MM.1S (cell line): ENCODE results near the gene FBXO42.

Experiments
- DNase-seq: peaks from one replicate; pipeline ENCODE4 v3.0.0-alpha.2; 2015
- H2AFZ ChIP-seq: fragments of 300-600 bp; sonication (generic); 2 replicates; pipeline ENCODE4 v1.6.0; 2016; ENCODE audit warnings: antibody characterized with exemption, low read length
- H3F3A ChIP-seq: fragments of 300-600 bp; sonication (generic); 2 replicates; pipeline ENCODE4 v1.6.1; 2016; ENCODE audit warnings: mild to moderate bottlenecking, antibody characterized with exemption, low read length, moderate library complexity, mixed read lengths; ENCODE audit not compliant: insufficient read depth
- H3K27ac ChIP-seq: fragments of 300-600 bp; sonication (generic); 2 replicates; pipeline ENCODE4 v1.5.1; 2016; ENCODE audit warnings: mild to moderate bottlenecking, low read length
- H3K27me3 ChIP-seq: fragments of 300-600 bp; sonication (generic); replicated peaks from 2 replicates; pipeline ENCODE4 v1.6.0; 2016; ENCODE audit warnings: low read length; ENCODE audit not compliant: insufficient read depth
- H3K36me3 ChIP-seq: fragments of 300-600 bp; sonication (generic); replicated peaks from 2 replicates; pipeline ENCODE4 v1.6.1; 2016; ENCODE audit warnings: mild to moderate bottlenecking, low read length, mixed read lengths; ENCODE audit not compliant: insufficient read depth
- H3K4me1 ChIP-seq: fragments of 300-600 bp; sonication (generic); 2 replicates; pipeline ENCODE4 v1.6.1; 2016; ENCODE audit warnings: low read length, mixed read lengths
- H3K4me2 ChIP-seq: fragments of 300-600 bp; sonication (generic); 2 replicates; pipeline ENCODE4 v1.6.0; 2016; ENCODE audit warnings: low read depth, low read length
- H3K4me3 ChIP-seq: fragments of 300-600 bp; sonication (generic); 2 replicates; pipeline ENCODE4 v1.5.1; 2016; ENCODE audit warnings: low read length, mixed read lengths
- H3K79me2 ChIP-seq: fragments of 300-600 bp; sonication (generic); 2 replicates; pipeline ENCODE4 v1.6.1; 2016; ENCODE audit warnings: mixed run types, low read length, mixed read lengths
- H3K9ac ChIP-seq: fragments of 300-600 bp; sonication (generic); 2 replicates; pipeline ENCODE4 v1.6.1; 2016; ENCODE audit warnings: low read length, mixed read lengths
- H3K9me2 ChIP-seq: fragments of 300-600 bp; sonication (generic); replicated peaks from 2 replicates; pipeline ENCODE4 v1.6.1; 2016; ENCODE audit warnings: mild to moderate bottlenecking, low read length, mixed read lengths; ENCODE audit not compliant: insufficient read depth
- H3K9me3 ChIP-seq: fragments of 300-600 bp; sonication (generic); replicated peaks from 2 replicates; pipeline ENCODE4 v1.6.1; 2016; ENCODE audit warnings: mild to moderate bottlenecking, low read length, mixed read lengths; ENCODE audit not compliant: insufficient read depth
- H4K20me1 ChIP-seq: fragments of 300-600 bp; sonication (generic); 2 replicates; pipeline ENCODE4 v1.6.1; 2016; ENCODE audit warnings: mild to moderate bottlenecking, low read length, moderate library complexity, mixed read lengths; ENCODE audit not compliant: insufficient read depth
- EZH2 ChIP-seq: fragments of 300-600 bp; sonication (generic); optimal IDR thresholded peaks from 2 replicates; pipeline ENCODE3; 2017; ENCODE audit warnings: low read depth, mild to moderate bottlenecking, antibody characterized with exemption, low read length, mixed read lengths
- EZH2phosphoT487 ChIP-seq: fragments of 300-600 bp; sonication (generic); IDR thresholded peaks from 2 replicates; pipeline ENCODE4 v1.6.1; 2018; ENCODE audit warnings: antibody characterized with exemption, low read length
- TF ChIP-seq, protein P1 (sequence below): fragments of 300-600 bp; sonication (generic); IDR thresholded peaks from 2 replicates; pipeline ENCODE4 v1.5.1; 2016; ENCODE audit warnings: antibody characterized with exemption, low read length, mixed read lengths

Gene FBXO42

DNA sequence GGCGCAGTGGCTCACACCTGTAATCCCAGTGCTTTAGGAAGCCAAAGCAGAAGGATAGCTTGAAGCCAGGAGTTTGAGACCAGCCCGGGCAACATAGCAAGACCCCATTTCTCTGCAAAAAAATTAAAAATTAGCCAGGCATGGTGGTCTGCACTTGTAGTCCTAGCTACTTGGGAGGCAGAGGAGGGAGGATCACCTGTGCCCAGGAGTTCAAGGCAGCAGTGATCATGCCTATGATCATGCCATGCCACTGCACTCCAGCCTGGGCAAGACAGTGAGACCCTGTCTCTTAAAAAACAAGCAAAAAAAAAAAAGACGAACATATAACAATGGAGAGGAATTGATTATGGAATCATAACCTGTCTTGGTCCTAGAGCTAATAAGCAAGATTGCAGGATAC lies 45.1 kb downstream of the FBXO42 start:
- Histone ChIP-seq H3K36me3 (no peaks in the 10 kb centered on the region), H3K4me1 (no peaks in the 10 kb centered on the region), H3K9ac (no peak overlapping the region), H3K79me2 (no peaks in the 10 kb centered on the region), H4K20me1 (no peaks in the 10 kb centered on the region), H3K4me3 (no peak overlapping the region), H3K27me3 (no peaks in the 10 kb centered on the region), H3K4me2 (no peak overlapping the region), H3K9me3 (no peaks in the 10 kb centered on the region), H3K27ac (no peak overlapping the region), H3K9me2 (no peaks in the 10 kb centered on the region), H2AFZ (no peak overlapping the region), H3F3A (no peaks in the 10 kb centered on the region)
- TF ChIP-seq EZH2, result no peak
- TF ChIP-seq, protein P1, sequence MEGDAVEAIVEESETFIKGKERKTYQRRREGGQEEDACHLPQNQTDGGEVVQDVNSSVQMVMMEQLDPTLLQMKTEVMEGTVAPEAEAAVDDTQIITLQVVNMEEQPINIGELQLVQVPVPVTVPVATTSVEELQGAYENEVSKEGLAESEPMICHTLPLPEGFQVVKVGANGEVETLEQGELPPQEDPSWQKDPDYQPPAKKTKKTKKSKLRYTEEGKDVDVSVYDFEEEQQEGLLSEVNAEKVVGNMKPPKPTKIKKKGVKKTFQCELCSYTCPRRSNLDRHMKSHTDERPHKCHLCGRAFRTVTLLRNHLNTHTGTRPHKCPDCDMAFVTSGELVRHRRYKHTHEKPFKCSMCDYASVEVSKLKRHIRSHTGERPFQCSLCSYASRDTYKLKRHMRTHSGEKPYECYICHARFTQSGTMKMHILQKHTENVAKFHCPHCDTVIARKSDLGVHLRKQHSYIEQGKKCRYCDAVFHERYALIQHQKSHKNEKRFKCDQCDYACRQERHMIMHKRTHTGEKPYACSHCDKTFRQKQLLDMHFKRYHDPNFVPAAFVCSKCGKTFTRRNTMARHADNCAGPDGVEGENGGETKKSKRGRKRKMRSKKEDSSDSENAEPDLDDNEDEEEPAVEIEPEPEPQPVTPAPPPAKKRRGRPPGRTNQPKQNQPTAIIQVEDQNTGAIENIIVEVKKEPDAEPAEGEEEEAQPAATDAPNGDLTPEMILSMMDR, result no peak
- TF ChIP-seq EZH2phosphoT487, result no peak
- DNase-seq, result no peak

DNA sequence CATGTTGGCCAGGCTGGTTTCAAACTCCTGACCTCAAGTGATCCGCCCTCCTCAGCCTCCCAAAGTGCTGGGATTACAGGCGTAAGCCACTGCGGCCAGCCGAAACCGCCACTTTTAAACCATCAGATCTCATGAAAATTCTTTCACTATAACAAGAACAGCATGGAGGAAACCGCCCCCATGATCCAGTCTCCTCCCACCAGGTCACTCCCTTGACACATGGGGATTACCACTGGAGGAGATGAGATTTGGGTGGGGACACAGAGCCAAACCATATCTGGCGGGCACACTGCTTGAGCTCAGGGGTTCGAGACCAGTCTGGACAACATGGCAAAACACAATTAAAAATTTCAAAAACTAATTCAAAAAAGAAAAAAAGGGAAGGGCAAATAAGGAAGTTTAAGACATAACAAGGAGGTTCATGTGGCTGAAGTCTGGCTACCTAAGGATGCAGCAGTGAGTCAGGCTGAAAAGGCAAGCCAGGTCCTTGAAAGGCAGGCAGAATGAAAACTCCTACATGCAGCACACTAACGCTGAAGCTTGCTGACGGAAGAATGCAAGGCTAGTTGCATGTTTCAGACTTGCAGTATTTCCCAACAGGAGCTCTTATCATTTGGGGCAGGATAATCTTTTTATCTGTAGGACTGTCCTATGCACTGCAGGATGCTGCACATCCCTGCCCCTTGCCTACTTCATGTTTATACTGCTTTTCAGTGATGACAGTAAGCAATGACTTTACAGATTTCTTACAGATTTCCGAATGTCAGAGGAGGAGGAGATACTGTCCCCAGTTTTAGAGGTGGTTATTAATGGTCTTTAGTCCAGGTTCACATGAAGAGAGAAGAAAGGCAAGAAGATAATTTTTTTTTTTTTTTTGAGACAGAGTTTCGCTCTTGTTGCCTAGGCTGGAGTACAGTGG lies 49.3 kb downstream of the FBXO42 start:
- no peak overlapping the region for H3K4me2 ChIP-seq
- no peaks in the 10 kb centered on the region for H3F3A ChIP-seq
- no peak overlapping the region for H3K9ac ChIP-seq
- no peaks in the 10 kb centered on the region for H3K9me2 ChIP-seq
- no peak for DNase-seq
- no peaks in the 10 kb centered on the region for H3K79me2 ChIP-seq
- H3K27ac ChIP-seq, result no peak overlapping the region
- no peaks in the 10 kb centered on the region for H3K9me3 ChIP-seq
- H3K4me3 ChIP-seq, result no peak overlapping the region
- H3K4me1 ChIP-seq, result no peaks in the 10 kb centered on the region
- H2AFZ ChIP-seq, result no peak overlapping the region
- no peaks in the 10 kb centered on the region for H4K20me1 ChIP-seq
- H3K27me3 ChIP-seq, result no peaks in the 10 kb centered on the region
- TF ChIP-seq EZH2 (no peak), EZH2phosphoT487 (no peak)
- TF ChIP-seq, protein P1, result no peak
- no peaks in the 10 kb centered on the region for H3K36me3 ChIP-seq

DNA sequence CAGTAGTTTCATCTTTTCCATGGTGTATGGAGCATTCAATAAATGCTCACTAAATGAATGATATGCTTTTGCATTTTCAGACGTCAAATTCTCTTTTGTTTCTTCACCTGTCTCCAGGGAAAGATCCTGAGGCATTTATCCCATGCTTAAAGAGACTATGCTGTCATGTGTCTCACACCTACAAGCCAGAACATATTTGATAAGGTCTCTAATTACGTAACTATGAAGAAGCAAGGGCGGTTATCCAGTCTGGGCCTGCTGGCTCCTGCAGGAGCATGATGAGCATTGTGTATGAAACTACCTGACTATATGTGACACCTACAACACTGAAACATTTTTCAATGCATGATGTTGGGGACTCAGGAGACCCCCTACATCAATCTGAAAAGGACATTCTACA lies 51.8 kb downstream of the FBXO42 start:
- no peaks in the 10 kb centered on the region for H3K36me3 ChIP-seq

More for the DNA sequence above, 51.8 kb downstream of the FBXO42 start:
- Histone ChIP-seq H3F3A (no peaks in the 10 kb centered on the region), H3K4me2 (no peak overlapping the region), H3K9me2 (no peaks in the 10 kb centered on the region), H3K4me3 (no peak overlapping the region), H3K27ac (no peak overlapping the region), H2AFZ (no peak overlapping the region), H3K79me2 (no peaks in the 10 kb centered on the region), H3K4me1 (no peaks in the 10 kb centered on the region), H3K27me3 (no peaks in the 10 kb centered on the region), H3K9me3 (no peaks in the 10 kb centered on the region), H3K9ac (no peak overlapping the region), H4K20me1 (no peaks in the 10 kb centered on the region)
- TF ChIP-seq, protein P1, result no peak
- no peak for TF ChIP-seq EZH2
- TF ChIP-seq EZH2phosphoT487, result no peak
- DNase-seq, result no peak
